HG03139 (cell line): ENCODE results near the gene MRPS21.
"Not testable (repeated sequence)": the region's sequence is repeated elsewhere in the genome, so short reads cannot be mapped to it uniquely, and the experiment has no call there.

Experiments used
- ATAC-seq: cut with Tn5 transposase; IDR thresholded peaks from one replicate; pipeline ENCODE4 v1.9.1; 2021; ENCODE audit not compliant: unreplicated experiment

The MRPS21 gene

GRCh38 chr1:150281221-150281757 lies 12.4 kb upstream of the MRPS21 start:
- ATAC-seq: no peak

- ATAC-seq: no peak
These were observed 11.7 kb upstream of the MRPS21 start, which contains the start of gene CIART for GRCh38 chr1:150281758-150282557. CIART (plus strand) TSS chr1:150282554; CDS start chr1:150283268, 714 bp downstream.

GRCh38 chr1:150282558-150282958 lies 11.1 kb upstream of the MRPS21 start:
- no peak for ATAC-seq

- ATAC-seq: no peak
These were observed 10.4 kb upstream of the MRPS21 start for GRCh38 chr1:150283260-150283659.

GRCh38 chr1:150288382-150288781 lies 5.3 kb upstream of the MRPS21 start:
- no peak for ATAC-seq

GRCh38 chr1:150288822-150289221 lies 4.8 kb upstream of the MRPS21 start:
- ATAC-seq: no peak

GRCh38 chr1:150295476-150295875 lies 1.8 kb downstream of the MRPS21 start:
- no peak for ATAC-seq

- ATAC-seq: no peak
These were observed 6.1 kb downstream of the MRPS21 start for GRCh38 chr1:150299716-150300115.

GRCh38 chr1:150302338-150302737 lies 8.7 kb downstream of the MRPS21 start:
- ATAC-seq: no peak

GRCh38 chr1:150302902-150303301 lies 9.2 kb downstream of the MRPS21 start:
- ATAC-seq: no peak

GRCh38 chr1:150308585-150308984 lies 14.9 kb downstream of the MRPS21 start:
- ATAC-seq: not testable (repeated sequence)

- no peak for ATAC-seq
These were observed 16.3 kb downstream of the MRPS21 start for GRCh38 chr1:150309758-150310508.

- no peak for ATAC-seq
These were observed 18.1 kb downstream of the MRPS21 start for GRCh38 chr1:150311762-150312161.

- not testable (repeated sequence) for ATAC-seq
These were observed 21.0 kb downstream of the MRPS21 start for GRCh38 chr1:150314691-150315090.

GRCh38 chr1:150320667-150320978 lies 27.0 kb downstream of the MRPS21 start:
- ATAC-seq: no peak

- ATAC-seq: no peak
These were observed 28.1 kb downstream of the MRPS21 start for GRCh38 chr1:150321826-150322166.

GRCh38 chr1:150322310-150322709 lies 28.6 kb downstream of the MRPS21 start:
- no peak for ATAC-seq

GRCh38 chr1:150332651-150333290 lies 39.1 kb downstream of the MRPS21 start:
- no peak for ATAC-seq

GRCh38 chr1:150346316-150346715 lies 52.7 kb downstream of the MRPS21 start:
- ATAC-seq: no peak

- no peak for ATAC-seq
These were observed 59.2 kb downstream of the MRPS21 start for GRCh38 chr1:150352866-150353265.
